Activated T-helper 1 cell treated with anti-CD3 and anti-CD28 coated beads, Interleukin-12 subunit alpha, Interleukin-12 subunit beta, Interleukin-2, Interleukin-4 antibody, amounts not matched to agents 30 ng/mL and 10 ng/mL and 1 ng/mL, durations not matched to agents 14 hours and 24 hours and 36 hours (primary cell): ENCODE measurements around the gene CAV1. TPM values are rescaled to one million over a fixed set of nuclear protein-coding genes. Genes with fewer than 3 reads are reported as not detected.

Source experiments
- DNase-seq: peaks from one replicate; pipeline ENCODE4 v3.0.0; 2021; ENCODE audit warnings: low spot score
- H3K27ac Mint-ChIP-seq: one replicate; pipeline ENCODE4 v1.8.0; 2021; ENCODE audit warnings: mild to moderate bottlenecking, mixed read lengths
- H3K27me3 Mint-ChIP-seq: one replicate; pipeline ENCODE4 v1.8.0; 2022; ENCODE audit warnings: mild to moderate bottlenecking, moderate library complexity, mixed read lengths; ENCODE audit not compliant: insufficient read depth
- H3K36me3 Mint-ChIP-seq: one replicate; pipeline ENCODE4 v1.8.0; 2021; ENCODE audit warnings: low read depth, mixed read lengths
- H3K4me1 Mint-ChIP-seq: one replicate; pipeline ENCODE4 v1.8.0; 2021; ENCODE audit warnings: low read depth, mixed read lengths
- H3K4me3 Mint-ChIP-seq: one replicate; pipeline ENCODE4 v1.8.0; 2021; ENCODE audit warnings: mild to moderate bottlenecking, moderate library complexity, mixed read lengths
- H3K9me3 Mint-ChIP-seq: one replicate; pipeline ENCODE4 v1.8.0; 2021; ENCODE audit warnings: mixed read lengths
- intact Hi-C: fragments of 100-400 bp; cut with micrococcal nuclease; formaldehyde crosslinking; loops from one replicate; pipeline ENCODE4 v1.15.1; 2024
- total RNA-seq: library from RNA; stranded (reverse); gene quantifications from 2 replicates; pipeline ENCODE4 v1.2.3, GENCODE V29; 2022

Gene CAV1
- total RNA-seq, 1 donor from 2014 or later = 1.8 TPM

- no peak for DNase-seq
- Mint-ChIP-seq H3K27me3 (peaks cover 15% of the 10 kb centered on the region), H3K36me3 (no peaks in the 10 kb centered on the region), H3K4me1 (no peaks in the 10 kb centered on the region), H3K27ac (no peak overlapping the region), H3K9me3 (no peaks in the 10 kb centered on the region), H3K4me3 (no peak overlapping the region)
- intact Hi-C loops = no loop called here
These were observed 33.1 kb downstream of the CAV1 start for GRCh38 chr7:116557901-116558300.

- Mint-ChIP-seq H3K36me3 (no peaks in the 10 kb centered on the region), H3K27ac (no peak overlapping the region), H3K4me3 (no peak overlapping the region), H3K4me1 (no peaks in the 10 kb centered on the region), H3K9me3 (no peaks in the 10 kb centered on the region), H3K27me3 (peaks cover 14% of the 10 kb centered on the region)
- no peak for DNase-seq
- intact Hi-C loops = no loop called here
These were observed 35.5 kb downstream of the CAV1 start for GRCh38 chr7:116560021-116560970.

DNA sequence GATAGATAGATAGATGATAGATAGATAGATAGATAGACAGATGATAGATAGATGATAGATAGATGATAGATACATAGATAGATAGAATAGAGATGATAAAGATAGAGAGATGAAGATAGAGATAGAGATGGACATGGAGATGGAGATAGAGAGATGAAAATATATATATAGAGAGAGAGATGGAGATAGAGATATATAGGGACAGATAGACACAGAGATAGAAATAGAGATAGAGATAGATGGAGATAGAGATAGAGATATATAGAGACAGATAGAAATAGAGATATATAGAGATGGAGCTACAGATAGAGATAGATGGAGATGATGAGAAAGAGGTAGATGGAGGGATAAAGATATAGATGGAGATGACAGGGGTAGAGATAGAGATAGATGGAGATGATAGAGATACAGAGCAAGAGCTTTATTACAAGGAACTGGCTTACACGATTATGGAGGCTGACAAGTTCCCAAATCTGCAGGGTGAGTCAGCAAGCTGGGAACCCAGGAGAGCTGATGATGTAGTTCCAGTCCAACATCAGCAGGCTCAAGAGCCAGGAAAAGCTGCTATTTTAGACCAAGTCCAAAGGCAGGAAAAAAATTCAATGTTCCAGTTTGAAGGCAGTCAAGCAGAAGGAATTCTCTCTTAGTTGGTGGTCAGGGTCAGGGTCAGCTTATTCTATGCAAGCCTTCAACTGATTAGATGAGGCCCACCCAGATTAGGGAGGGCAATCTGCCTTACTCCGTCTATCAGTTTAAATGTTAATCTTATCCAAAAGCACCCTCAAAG is 37.1 kb downstream of the CAV1 start:
- H3K27me3 Mint-ChIP-seq = peaks cover 14% of the 10 kb centered on the region
- no peaks in the 10 kb centered on the region for H3K36me3 Mint-ChIP-seq
- no peaks in the 10 kb centered on the region for H3K4me1 Mint-ChIP-seq
- intact Hi-C loops = no loop called here
- no peak overlapping the region for H3K27ac Mint-ChIP-seq
- no peak overlapping the region for H3K4me3 Mint-ChIP-seq
- H3K9me3 Mint-ChIP-seq = no peaks in the 10 kb centered on the region
- DNase-seq = no peak

DNA sequence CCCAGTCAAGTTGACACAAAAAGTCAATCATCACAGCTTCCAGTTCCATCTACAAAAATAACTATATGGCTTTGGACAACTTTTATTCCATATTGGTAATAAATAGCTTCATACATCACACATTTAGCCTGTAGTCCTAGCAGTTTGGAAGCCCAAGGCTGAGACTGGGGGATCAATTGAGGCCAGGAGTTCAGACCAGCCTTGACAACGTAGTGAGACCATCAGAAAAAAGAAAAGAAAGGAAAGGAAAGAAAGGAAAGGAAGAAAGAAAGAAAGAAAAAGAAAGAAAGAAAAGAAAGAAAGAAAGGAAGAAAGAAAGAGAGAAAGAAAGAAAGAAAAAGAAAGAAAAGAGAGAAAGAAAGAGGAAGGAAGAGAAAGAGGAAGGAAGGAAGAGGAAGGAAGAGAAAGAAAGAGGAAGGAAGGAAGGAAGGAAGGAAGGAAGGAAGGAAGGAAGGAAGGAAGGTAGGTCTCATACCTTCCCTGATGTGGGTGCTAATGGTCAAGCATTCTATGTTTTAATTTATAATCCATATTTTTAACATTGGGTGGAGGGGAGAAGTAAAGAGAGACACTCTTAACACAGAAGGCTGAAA is 37.8 kb downstream of the CAV1 start:
- DNase-seq = no peak
- Mint-ChIP-seq H3K27ac (no peak overlapping the region), H3K9me3 (no peaks in the 10 kb centered on the region), H3K36me3 (no peaks in the 10 kb centered on the region), H3K27me3 (peaks cover 11% of the 10 kb centered on the region), H3K4me1 (no peaks in the 10 kb centered on the region), H3K4me3 (no peak overlapping the region)
- intact Hi-C loops = no loop called here

DNA sequence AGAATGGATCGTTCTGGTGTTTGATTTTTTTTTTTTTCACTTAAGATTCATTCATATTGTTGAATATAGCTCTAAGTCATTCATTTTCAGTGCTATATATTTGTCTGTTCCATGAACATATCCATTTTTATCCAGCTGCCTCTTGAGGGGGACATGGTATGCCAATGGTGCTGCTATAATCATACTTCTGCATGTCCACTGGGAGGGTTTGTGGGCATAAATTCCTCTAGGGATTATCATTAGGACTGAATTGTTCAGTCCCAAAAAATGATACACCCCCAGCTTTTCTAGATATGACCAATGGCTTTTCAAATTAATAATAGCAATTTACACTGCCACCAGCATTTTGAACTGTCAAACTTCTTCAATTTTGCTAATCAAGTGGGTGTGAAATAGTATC is 41.1 kb downstream of the CAV1 start:
- no peaks in the 10 kb centered on the region for H3K4me1 Mint-ChIP-seq
- DNase-seq = no peak
- no peak overlapping the region for H3K27ac Mint-ChIP-seq
- no peaks in the 10 kb centered on the region for H3K36me3 Mint-ChIP-seq
- no peaks in the 10 kb centered on the region for H3K9me3 Mint-ChIP-seq
- intact Hi-C loops = no loop called here
- H3K27me3 Mint-ChIP-seq = peaks cover 15% of the 10 kb centered on the region
- H3K4me3 Mint-ChIP-seq = no peak overlapping the region

DNA sequence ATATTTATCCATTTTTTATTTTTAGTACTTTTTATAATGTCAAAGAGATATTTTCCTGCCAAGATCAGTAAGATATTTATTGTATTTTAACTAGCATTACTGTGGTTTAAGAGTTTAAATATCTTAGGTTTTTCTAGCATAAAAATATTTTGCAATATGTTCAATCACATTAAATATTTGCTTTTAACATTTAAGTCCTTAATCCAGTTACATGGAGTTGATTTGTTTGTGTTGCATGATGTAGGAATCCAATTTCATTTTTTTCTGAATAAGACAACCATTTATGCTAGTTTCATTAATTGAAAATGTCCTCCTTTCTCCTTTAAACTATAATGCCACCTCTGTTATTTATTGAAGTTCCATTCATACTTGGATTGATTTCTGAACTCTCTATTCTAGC is 41.8 kb downstream of the CAV1 start:
- no peak for DNase-seq
- Mint-ChIP-seq H3K4me3 (no peak overlapping the region), H3K36me3 (no peaks in the 10 kb centered on the region), H3K27me3 (peaks cover 15% of the 10 kb centered on the region), H3K9me3 (no peaks in the 10 kb centered on the region), H3K27ac (no peak overlapping the region), H3K4me1 (no peaks in the 10 kb centered on the region)
- intact Hi-C loops = no loop called here

DNA sequence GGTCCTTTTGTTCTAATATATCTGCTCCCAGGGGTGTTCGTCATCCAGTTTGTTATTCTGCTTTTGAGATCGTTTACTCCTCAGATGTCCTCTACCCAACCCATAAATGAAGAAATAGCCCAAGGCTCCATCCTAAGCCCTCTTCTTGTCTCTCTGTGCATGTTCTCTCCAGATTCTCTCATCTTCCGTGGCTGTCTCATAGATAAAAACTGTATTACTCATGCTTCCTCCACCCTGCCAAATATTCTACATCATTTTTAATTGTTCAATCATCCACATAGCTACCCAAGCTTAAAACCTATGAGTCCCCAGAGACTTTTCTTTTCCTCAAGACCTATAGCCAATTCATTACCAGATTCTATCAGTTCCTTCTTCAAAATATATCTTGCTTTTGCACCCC is 44.9 kb downstream of the CAV1 start:
- no peak for DNase-seq
- Mint-ChIP-seq H3K36me3 (no peaks in the 10 kb centered on the region), H3K9me3 (no peaks in the 10 kb centered on the region), H3K27ac (no peak overlapping the region), H3K4me3 (no peak overlapping the region), H3K27me3 (peaks cover 16% of the 10 kb centered on the region), H3K4me1 (no peaks in the 10 kb centered on the region)
- intact Hi-C loops = no loop called here

DNA sequence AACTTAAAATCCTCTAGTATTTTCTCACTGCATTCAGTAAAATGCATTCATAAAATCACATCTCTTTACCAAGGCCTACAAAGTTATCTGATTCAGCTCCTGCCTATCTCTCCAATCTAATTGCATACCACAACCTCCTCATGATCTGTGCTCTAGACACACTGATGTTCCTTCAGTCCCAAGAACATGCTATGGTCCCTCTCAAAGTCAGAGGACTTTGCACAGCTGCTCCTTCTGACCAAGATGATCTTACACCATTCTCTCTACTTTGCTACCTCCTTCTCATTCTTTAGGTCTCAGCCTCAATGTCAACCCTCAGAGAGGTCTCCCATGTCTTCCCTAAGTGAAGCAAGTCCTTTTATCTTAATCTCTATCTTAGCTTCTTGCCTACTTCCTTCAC is 45.5 kb downstream of the CAV1 start:
- Mint-ChIP-seq H3K4me1 (no peaks in the 10 kb centered on the region), H3K4me3 (no peak overlapping the region), H3K27me3 (peaks cover 13% of the 10 kb centered on the region), H3K9me3 (no peaks in the 10 kb centered on the region), H3K27ac (no peak overlapping the region), H3K36me3 (no peaks in the 10 kb centered on the region)
- intact Hi-C loops = no loop called here
- no peak for DNase-seq

DNA sequence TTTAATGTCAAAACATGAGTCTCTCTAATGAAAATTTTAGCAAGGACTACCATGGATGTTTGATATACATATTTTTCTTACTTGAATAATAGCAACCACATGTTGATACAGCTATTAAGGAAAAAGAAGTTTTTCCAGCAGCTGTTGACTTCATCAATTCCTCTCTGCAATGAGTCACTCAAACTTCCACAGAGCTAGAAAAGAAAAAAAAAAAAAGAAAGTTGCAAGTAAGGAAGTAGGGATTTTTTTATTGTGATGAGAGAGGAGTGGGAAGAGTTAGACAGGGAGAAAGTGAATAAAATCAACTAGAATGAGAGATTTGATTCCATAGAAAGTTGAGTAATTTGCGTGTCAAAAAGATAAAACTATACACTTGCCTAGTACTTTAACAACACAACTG is 46.2 kb downstream of the CAV1 start:
- H3K4me1 Mint-ChIP-seq = no peaks in the 10 kb centered on the region
- peaks cover 13% of the 10 kb centered on the region for H3K27me3 Mint-ChIP-seq
- no peaks in the 10 kb centered on the region for H3K36me3 Mint-ChIP-seq
- intact Hi-C loops = no loop called here
- DNase-seq = no peak
- no peaks in the 10 kb centered on the region for H3K9me3 Mint-ChIP-seq
- no peak overlapping the region for H3K4me3 Mint-ChIP-seq
- H3K27ac Mint-ChIP-seq = no peak overlapping the region

DNA sequence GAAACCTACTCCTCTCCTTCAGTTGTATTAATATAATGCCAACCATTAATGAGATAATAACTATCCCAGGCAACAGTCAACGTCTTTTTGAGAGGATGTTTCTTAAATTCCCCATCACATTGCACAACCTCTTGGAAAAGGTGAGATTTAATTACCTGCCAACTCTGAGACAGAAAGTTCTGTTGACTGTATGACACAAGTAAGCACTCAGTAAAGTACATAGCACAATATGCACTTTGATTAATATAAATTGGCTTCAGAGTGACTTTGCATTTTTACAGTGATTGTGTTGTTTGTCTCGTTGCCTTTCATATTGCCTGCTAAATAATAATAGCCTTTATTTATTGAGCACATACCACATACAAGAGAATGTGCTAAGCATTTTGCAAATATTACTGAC is 46.7 kb downstream of the CAV1 start:
- Mint-ChIP-seq H3K4me1 (peaks cover 3% of the 10 kb centered on the region), H3K9me3 (no peaks in the 10 kb centered on the region), H3K4me3 (no peak overlapping the region), H3K36me3 (no peaks in the 10 kb centered on the region), H3K27ac (no peak overlapping the region), H3K27me3 (peaks cover 15% of the 10 kb centered on the region)
- no peak for DNase-seq
- intact Hi-C loops = no loop called here

DNA sequence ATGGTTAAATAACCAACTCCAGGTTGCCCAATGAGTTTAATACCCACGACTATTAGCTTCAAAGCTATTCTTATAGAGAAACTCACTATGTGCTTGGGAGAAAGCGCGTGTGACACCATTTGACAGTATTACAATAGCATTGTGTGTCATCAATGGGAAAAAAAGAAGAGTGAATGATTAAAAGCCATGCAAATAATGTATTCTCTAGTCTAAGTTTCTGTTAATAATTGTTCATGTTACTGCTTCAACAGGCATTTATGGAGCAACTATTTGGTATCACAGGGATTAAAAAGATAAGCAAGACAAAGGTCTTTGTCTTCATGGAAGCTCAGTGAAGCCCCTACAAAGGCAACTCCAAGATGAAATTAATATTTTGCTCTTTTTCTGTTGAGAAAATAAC is 47.2 kb downstream of the CAV1 start:
- H3K27me3 Mint-ChIP-seq = peaks cover 16% of the 10 kb centered on the region
- intact Hi-C loops = no loop called here
- H3K27ac Mint-ChIP-seq = no peak overlapping the region
- H3K4me3 Mint-ChIP-seq = no peak overlapping the region
- peaks cover 8% of the 10 kb centered on the region for H3K4me1 Mint-ChIP-seq
- H3K36me3 Mint-ChIP-seq = no peaks in the 10 kb centered on the region
- no peaks in the 10 kb centered on the region for H3K9me3 Mint-ChIP-seq
- no peak for DNase-seq

DNA sequence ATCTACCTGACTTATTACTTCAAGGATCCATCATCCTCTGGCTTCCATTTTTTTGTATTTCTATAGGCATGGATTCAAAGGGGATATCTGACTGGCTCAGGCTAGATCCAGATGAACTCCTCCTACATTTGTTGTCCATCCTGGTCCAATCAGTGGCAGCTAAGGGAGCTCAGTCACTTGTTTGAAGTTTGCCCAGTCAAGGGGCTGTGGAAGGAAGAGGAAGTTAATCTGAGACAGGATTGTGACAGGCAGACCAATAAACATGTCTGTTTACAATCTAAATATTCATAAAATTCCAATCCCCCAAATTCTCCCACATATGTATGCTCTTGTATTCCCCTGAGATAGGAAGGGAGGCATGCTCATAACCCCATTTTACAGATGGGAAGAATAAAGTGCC is 48.7 kb downstream of the CAV1 start:
- Mint-ChIP-seq H3K27ac (no peak overlapping the region), H3K4me3 (no peak overlapping the region), H3K27me3 (peaks cover 17% of the 10 kb centered on the region), H3K9me3 (no peaks in the 10 kb centered on the region), H3K36me3 (no peaks in the 10 kb centered on the region), H3K4me1 (peaks cover 14% of the 10 kb centered on the region)
- intact Hi-C loops = no loop called here
- no peak for DNase-seq
